ENCODE results near the gene FBH1.

FBH1 gene

DNA sequence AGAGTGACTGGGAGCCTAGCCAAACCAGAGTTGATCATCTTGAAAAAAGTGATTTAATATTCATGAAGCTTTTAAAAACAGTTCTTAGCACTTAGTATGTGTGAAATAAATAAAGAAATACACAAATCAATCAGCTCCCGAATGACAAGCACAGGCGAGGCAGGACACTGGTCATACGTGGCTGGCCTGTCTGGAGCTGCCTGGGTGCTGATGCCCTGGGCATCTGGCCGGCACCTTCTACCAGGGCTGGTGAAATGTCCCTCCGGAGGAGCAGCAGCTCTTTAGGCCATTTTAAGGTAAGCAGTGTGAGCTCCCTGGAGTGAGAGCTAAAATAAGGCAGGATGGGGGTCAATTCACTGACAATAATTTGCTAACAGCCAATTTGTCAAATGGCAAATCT lies 63.6 kb downstream of the FBH1 start:
- no peaks in the 10 kb centered on the region for H3K27me3 ChIP-seq (ENCODE audit: insufficient read depth, low read length, poor library complexity)
- no peaks in the 10 kb centered on the region for H3K79me2 ChIP-seq (ENCODE audit: insufficient read depth, low read length)
- no peaks in the 10 kb centered on the region for H4K20me1 ChIP-seq (ENCODE audit: insufficient read depth, low read length)
- no peak overlapping the region for H2AFZ ChIP-seq (ENCODE audit: low read depth, low read length)
- ATAC-seq (ENCODE audit: insufficient read depth, low read depth) (no peak), DNase-seq (no peak)
- no peaks in the 10 kb centered on the region for H3K9me3 ChIP-seq (ENCODE audit: insufficient read depth, low read length, severe bottlenecking)
- H3K9ac ChIP-seq (ENCODE audit: low read depth, low read length) = no peak overlapping the region
- no peak overlapping the region for H3K27ac ChIP-seq (ENCODE audit: low read length)
- no peak overlapping the region for H3K4me3 ChIP-seq (ENCODE audit: low read depth in 1 of 2, low read length in 2 of 2)
- TF ChIP-seq EZH2 (IDR thresholded peaks at IDR 0.05; ENCODE audit: borderline replicate concordance, low read depth, low read length, severe bottlenecking) = no peak
- TF ChIP-seq, protein P1, sequence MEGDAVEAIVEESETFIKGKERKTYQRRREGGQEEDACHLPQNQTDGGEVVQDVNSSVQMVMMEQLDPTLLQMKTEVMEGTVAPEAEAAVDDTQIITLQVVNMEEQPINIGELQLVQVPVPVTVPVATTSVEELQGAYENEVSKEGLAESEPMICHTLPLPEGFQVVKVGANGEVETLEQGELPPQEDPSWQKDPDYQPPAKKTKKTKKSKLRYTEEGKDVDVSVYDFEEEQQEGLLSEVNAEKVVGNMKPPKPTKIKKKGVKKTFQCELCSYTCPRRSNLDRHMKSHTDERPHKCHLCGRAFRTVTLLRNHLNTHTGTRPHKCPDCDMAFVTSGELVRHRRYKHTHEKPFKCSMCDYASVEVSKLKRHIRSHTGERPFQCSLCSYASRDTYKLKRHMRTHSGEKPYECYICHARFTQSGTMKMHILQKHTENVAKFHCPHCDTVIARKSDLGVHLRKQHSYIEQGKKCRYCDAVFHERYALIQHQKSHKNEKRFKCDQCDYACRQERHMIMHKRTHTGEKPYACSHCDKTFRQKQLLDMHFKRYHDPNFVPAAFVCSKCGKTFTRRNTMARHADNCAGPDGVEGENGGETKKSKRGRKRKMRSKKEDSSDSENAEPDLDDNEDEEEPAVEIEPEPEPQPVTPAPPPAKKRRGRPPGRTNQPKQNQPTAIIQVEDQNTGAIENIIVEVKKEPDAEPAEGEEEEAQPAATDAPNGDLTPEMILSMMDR (IDR thresholded peaks at IDR 0.05; ENCODE audit: borderline replicate concordance, extremely low read depth, low read length, poor library complexity, severe bottlenecking) = no peak
- no peaks in the 10 kb centered on the region for H3K36me3 ChIP-seq (ENCODE audit: insufficient read depth, low read length)
- no peaks in the 10 kb centered on the region for H3K4me1 ChIP-seq (ENCODE audit: insufficient read depth, low read length)
- H3K4me2 ChIP-seq (ENCODE audit: insufficient read depth, low read length) = no peak overlapping the region

DNA sequence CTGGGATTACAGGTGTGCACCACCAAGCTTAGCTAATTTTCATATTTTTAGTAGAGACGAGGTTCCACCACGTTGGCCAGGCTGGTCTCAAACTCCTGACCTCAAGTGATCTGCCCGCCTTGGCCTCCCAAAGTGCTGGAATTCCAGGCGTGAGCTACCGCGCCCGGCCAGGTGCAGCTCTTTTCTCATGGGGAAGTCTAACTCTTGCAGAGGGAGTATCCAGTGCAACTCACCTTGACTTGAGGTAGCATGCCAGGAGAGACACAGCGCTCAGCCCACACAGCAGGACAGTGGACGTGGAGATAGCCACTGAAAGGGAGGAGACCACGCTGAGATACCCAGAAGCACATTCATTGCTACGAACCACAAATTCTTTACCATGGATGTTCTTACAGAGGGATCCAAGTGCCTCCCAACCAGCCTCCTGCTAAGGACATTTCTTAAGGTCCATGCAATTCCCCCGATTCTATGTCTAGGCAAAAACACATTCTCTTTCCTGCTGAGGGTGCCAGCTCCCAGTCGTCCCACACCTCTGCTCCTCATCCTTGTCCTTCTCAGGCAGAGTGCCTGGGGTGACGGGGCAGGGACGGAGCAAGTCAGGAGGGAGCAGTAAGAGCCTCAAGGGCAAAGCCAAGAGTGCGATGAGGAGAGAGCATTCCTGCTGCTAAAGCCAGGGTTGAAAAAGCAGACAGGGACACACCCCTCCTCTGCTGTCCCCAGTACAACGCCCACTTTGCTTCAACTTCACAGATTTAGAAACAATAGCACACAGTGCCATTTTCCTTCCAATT lies 66.3 kb downstream of the FBH1 start:
- Histone ChIP-seq H3K4me2 (ENCODE audit: insufficient read depth, low read length) (no peak overlapping the region), H3K4me1 (ENCODE audit: insufficient read depth, low read length) (no peaks in the 10 kb centered on the region), H2AFZ (ENCODE audit: low read depth, low read length) (no peak overlapping the region), H3K36me3 (ENCODE audit: insufficient read depth, low read length) (no peaks in the 10 kb centered on the region), H3K4me3 (ENCODE audit: low read depth in 1 of 2, low read length in 2 of 2) (no peak overlapping the region), H3K9me3 (ENCODE audit: insufficient read depth, low read length, severe bottlenecking) (no peaks in the 10 kb centered on the region), H3K9ac (ENCODE audit: low read depth, low read length) (no peak overlapping the region), H3K27ac (ENCODE audit: low read length) (no peak overlapping the region), H4K20me1 (ENCODE audit: insufficient read depth, low read length) (no peaks in the 10 kb centered on the region), H3K27me3 (ENCODE audit: insufficient read depth, low read length, poor library complexity) (no peaks in the 10 kb centered on the region), H3K79me2 (ENCODE audit: insufficient read depth, low read length) (no peaks in the 10 kb centered on the region)
- TF ChIP-seq, protein P1 (IDR thresholded peaks at IDR 0.05; ENCODE audit: borderline replicate concordance, extremely low read depth, low read length, poor library complexity, severe bottlenecking) = no peak
- TF ChIP-seq EZH2 (IDR thresholded peaks at IDR 0.05; ENCODE audit: borderline replicate concordance, low read depth, low read length, severe bottlenecking) = no peak
- DNase-seq = no peak
- ATAC-seq (ENCODE audit: insufficient read depth, low read depth) = no peak

DNA sequence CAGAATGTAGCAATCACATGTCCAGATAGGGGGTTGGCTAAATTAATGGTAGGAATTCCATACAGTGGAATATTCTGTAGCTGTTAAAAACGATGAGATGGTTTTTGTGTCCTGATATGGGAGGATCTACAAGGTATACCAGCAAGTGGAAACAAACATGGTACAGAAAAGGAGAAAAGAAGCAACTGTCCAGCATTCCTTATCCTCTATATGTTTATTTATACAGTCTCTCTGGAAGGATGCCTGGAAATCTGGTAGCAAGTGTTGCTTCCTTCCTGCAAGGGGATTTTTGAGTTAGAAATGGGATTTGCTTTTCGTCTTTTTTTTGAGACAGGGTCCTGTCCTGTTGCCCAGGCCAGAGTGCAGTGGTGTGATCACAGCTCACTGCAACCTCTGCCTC lies 68.0 kb downstream of the FBH1 start:
- TF ChIP-seq, protein P1 (IDR thresholded peaks at IDR 0.05; ENCODE audit: borderline replicate concordance, extremely low read depth, low read length, poor library complexity, severe bottlenecking) = no peak
- TF ChIP-seq EZH2 (IDR thresholded peaks at IDR 0.05; ENCODE audit: borderline replicate concordance, low read depth, low read length, severe bottlenecking) = no peak
- Histone ChIP-seq H3K27ac (ENCODE audit: low read length) (no peak overlapping the region), H3K4me2 (ENCODE audit: insufficient read depth, low read length) (no peak overlapping the region), H3K36me3 (ENCODE audit: insufficient read depth, low read length) (no peaks in the 10 kb centered on the region), H3K4me3 (ENCODE audit: low read depth in 1 of 2, low read length in 2 of 2) (no peak overlapping the region), H4K20me1 (ENCODE audit: insufficient read depth, low read length) (no peaks in the 10 kb centered on the region), H3K27me3 (ENCODE audit: insufficient read depth, low read length, poor library complexity) (no peaks in the 10 kb centered on the region), H3K9me3 (ENCODE audit: insufficient read depth, low read length, severe bottlenecking) (no peaks in the 10 kb centered on the region), H3K4me1 (ENCODE audit: insufficient read depth, low read length) (no peaks in the 10 kb centered on the region), H2AFZ (ENCODE audit: low read depth, low read length) (no peak overlapping the region), H3K79me2 (ENCODE audit: insufficient read depth, low read length) (no peaks in the 10 kb centered on the region), H3K9ac (ENCODE audit: low read depth, low read length) (no peak overlapping the region)
- ATAC-seq (ENCODE audit: insufficient read depth, low read depth) = no peak
- DNase-seq = no peak

All from DND-41 (cell line).